GM19238 (cell line): Measurements from ENCODE around the gene KMT5C.
A peak's percentile ranks its signal among the peaks of the same experiment; 100 is the strongest.

Source experiments
- DNase-seq: peaks from one replicate; pipeline ENCODE4 v3.0.0; 2011; ENCODE audit warnings: low spot score; ENCODE audit not compliant: insufficient read length

KMT5C gene

GRCh38 chr19:55366790-55367189 lies 27.1 kb downstream of the KMT5C start:
- DNase-seq = no peak

GRCh38 chr19:55368106-55368505 lies 28.4 kb downstream of the KMT5C start:
- no peak for DNase-seq

- no peak for DNase-seq
These were observed 29.3 kb downstream of the KMT5C start for GRCh38 chr19:55368701-55369563.

- peak; percentile 64 for DNase-seq
These were observed 30.1 kb downstream of the KMT5C start for GRCh38 chr19:55369653-55370304.

- no peak for DNase-seq
These were observed 30.8 kb downstream of the KMT5C start, which contains the start of gene IL11 for GRCh38 chr19:55370305-55370988. Gene IL11, minus strand, starts transcription at chr19:55370463. Its CDS starts 153 bp downstream, at chr19:55370310.

GRCh38 chr19:55372316-55373081 lies 32.8 kb downstream of the KMT5C start:
- no peak for DNase-seq

- DNase-seq = no peak
These were observed 33.8 kb downstream of the KMT5C start for GRCh38 chr19:55373306-55373992.

- DNase-seq = no peak
These were observed 34.5 kb downstream of the KMT5C start for GRCh38 chr19:55373993-55374757.

- DNase-seq = no peak
These were observed 36.7 kb downstream of the KMT5C start, which contains the start of gene TMEM190 for GRCh38 chr19:55376241-55376933. Gene TMEM190, plus strand, starts transcription at chr19:55376826. Its CDS starts 28 bp downstream, at chr19:55376854.

- no peak for DNase-seq
These were observed 37.9 kb downstream of the KMT5C start for GRCh38 chr19:55377356-55378131.

- DNase-seq = no peak
These were observed 39.5 kb downstream of the KMT5C start for GRCh38 chr19:55379174-55379573.

GRCh38 chr19:55382013-55382412 lies 42.3 kb downstream of the KMT5C start:
- DNase-seq = no peak

GRCh38 chr19:55382522-55383054 lies 42.9 kb downstream of the KMT5C start:
- no peak for DNase-seq

GRCh38 chr19:55383279-55384130 lies 43.8 kb downstream of the KMT5C start:
- peak; percentile 82 for DNase-seq

- DNase-seq = no peak
These were observed 44.6 kb downstream of the KMT5C start, which contains the start of gene TMEM238 for GRCh38 chr19:55384131-55384919. Gene TMEM238, minus strand, starts transcription at chr19:55384292. Its CDS starts 33 bp downstream, at chr19:55384259.
